ENCODE results near the gene SCAMP1.

SCAMP1 gene

DNA sequence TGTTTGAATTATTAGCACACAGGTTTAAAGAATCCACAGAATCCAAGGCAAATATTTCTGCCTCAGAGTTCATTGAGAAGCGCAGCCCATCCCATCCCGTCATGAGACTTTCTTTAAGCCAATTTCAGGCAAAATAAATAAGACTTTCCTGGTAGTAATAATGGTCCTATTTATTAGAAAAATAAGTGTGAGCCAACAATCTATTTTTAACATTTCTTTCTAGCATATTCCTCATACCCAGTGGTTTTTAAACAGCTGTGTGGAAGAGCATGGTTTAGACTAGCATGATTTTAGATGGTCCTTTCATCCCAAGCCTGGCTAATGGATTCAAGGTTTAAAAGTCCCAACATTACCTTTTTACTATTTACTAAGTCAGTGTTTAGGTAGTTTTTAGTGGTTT is 125.8 kb downstream of the SCAMP1 start:
- Histone ChIP-seq H3K27ac (ENCODE audit: insufficient read depth, low read length, poor library complexity, severe bottlenecking) (no peak overlapping the region), H3K4me1 (ENCODE audit: control insufficient read depth, insufficient read depth, low read length, poor library complexity, severe bottlenecking) (no peaks in the 10 kb centered on the region), H3K27me3 (replicated peaks; ENCODE audit: control insufficient read depth, insufficient read depth, low read length, poor library complexity, severe bottlenecking) (no peaks in the 10 kb centered on the region), H3K36me3 (ENCODE audit: control insufficient read depth, insufficient read depth, low read length) (no peaks in the 10 kb centered on the region), H3K9me3 (ENCODE audit: control insufficient read depth, low read length) (no peaks in the 10 kb centered on the region), H3K4me3 (ENCODE audit: insufficient read depth, low read depth, low read length, poor library complexity, severe bottlenecking) (no peak overlapping the region)
- DNase-seq = no peak

DNA sequence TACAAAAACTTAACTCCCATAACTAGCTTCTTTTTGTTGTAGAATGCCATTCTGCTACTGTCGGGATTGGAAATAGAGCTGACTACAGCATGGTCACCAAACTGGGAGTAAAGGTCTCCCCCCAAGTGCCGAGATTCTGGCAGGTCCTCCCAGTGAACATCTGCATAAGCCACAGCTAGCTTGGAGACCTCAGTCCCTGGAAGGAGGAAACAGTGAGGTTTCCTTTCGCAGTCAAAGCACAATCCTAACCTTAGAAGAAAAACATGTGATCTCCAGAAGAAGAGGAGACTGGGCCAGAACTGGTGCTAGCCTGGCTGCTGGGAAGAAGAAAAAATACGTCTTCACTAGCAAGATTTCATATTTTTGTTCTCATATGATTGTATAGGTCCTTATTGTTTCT is 127.4 kb downstream of the SCAMP1 start:
- Histone ChIP-seq H3K27ac (ENCODE audit: insufficient read depth, low read length, poor library complexity, severe bottlenecking) (no peak overlapping the region), H3K36me3 (ENCODE audit: control insufficient read depth, insufficient read depth, low read length) (no peaks in the 10 kb centered on the region)

DNA sequence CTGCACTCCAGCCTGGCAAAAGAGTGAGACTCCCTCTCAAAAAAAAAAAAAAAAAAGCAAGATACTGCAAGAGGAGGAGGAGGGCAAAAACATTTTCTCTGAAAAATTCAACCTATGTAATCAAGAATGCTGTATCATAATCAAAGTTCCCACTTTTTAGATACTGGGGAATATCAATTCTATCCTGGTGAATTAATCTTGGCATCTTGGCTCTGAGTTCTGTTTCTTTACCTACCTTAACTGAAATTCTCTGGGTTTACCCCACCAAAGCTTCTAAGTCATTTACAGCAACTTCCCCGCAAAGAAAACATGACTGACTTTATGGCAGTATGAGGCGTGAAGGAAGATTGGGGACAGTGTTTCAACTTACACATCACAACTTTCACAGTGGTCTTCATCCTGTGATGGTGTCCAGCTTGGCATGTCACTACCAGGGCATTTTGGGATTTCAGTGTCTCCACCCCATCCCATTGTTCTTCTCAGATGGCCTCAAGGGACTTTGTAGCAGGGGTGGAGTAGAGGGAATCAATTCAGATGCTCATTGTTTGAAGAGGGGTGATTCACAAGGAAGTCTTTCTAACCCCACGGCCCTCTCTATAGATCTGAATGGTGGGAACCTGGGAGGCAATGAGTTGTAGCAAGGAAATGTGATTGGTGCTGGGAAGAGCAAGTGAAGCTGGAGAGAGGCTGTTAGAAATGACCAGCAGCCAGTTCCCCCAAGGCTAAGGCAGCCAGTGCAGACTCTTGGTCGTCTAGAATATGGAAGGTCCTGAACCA is 130.5 kb downstream of the SCAMP1 start:
- no peak overlapping the region for H3K4me3 ChIP-seq (ENCODE audit: insufficient read depth, low read depth, low read length, poor library complexity, severe bottlenecking)
- H3K27ac ChIP-seq (ENCODE audit: insufficient read depth, low read length, poor library complexity, severe bottlenecking) = no peak overlapping the region
- H3K36me3 ChIP-seq (ENCODE audit: control insufficient read depth, insufficient read depth, low read length) = no peaks in the 10 kb centered on the region
- no peaks in the 10 kb centered on the region for H3K4me1 ChIP-seq (ENCODE audit: control insufficient read depth, insufficient read depth, low read length, poor library complexity, severe bottlenecking)
- no peaks in the 10 kb centered on the region for H3K27me3 ChIP-seq (replicated peaks; ENCODE audit: control insufficient read depth, insufficient read depth, low read length, poor library complexity, severe bottlenecking)
- no peaks in the 10 kb centered on the region for H3K9me3 ChIP-seq (ENCODE audit: control insufficient read depth, low read length)
- DNase-seq = no peak

More for the DNA sequence above, 127.4 kb downstream of the SCAMP1 start:
- H3K9me3 ChIP-seq (ENCODE audit: control insufficient read depth, low read length) = no peaks in the 10 kb centered on the region
- DNase-seq = no peak
- no peaks in the 10 kb centered on the region for H3K27me3 ChIP-seq (replicated peaks; ENCODE audit: control insufficient read depth, insufficient read depth, low read length, poor library complexity, severe bottlenecking)
- H3K4me1 ChIP-seq (ENCODE audit: control insufficient read depth, insufficient read depth, low read length, poor library complexity, severe bottlenecking) = no peaks in the 10 kb centered on the region
- no peak overlapping the region for H3K4me3 ChIP-seq (ENCODE audit: insufficient read depth, low read depth, low read length, poor library complexity, severe bottlenecking)

DNA sequence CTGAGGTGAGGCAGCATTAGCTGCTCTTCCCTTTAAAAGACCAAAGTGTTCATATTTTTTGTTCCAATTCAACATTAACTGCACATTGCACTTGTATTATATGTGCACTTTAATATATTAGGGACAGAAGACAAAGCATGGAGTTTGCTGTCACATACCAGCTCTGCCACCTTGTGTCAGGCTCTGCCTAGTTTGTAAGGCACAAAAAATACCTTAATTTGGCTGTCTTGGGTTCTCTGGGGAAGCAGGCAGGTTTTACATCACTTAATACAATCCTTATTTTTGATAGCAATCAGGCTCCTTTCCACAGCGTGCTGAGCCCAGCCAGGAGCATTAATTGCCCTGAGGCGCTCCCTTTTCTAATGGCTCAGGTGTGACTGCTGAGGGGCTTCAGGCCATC is 131.8 kb downstream of the SCAMP1 start:
- Histone ChIP-seq H3K9me3 (ENCODE audit: control insufficient read depth, low read length) (no peaks in the 10 kb centered on the region), H3K4me1 (ENCODE audit: control insufficient read depth, insufficient read depth, low read length, poor library complexity, severe bottlenecking) (no peaks in the 10 kb centered on the region), H3K36me3 (ENCODE audit: control insufficient read depth, insufficient read depth, low read length) (no peaks in the 10 kb centered on the region), H3K4me3 (ENCODE audit: insufficient read depth, low read depth, low read length, poor library complexity, severe bottlenecking) (no peak overlapping the region), H3K27ac (ENCODE audit: insufficient read depth, low read length, poor library complexity, severe bottlenecking) (no peak overlapping the region), H3K27me3 (replicated peaks; ENCODE audit: control insufficient read depth, insufficient read depth, low read length, poor library complexity, severe bottlenecking) (no peaks in the 10 kb centered on the region)
- no peak for DNase-seq

DNA sequence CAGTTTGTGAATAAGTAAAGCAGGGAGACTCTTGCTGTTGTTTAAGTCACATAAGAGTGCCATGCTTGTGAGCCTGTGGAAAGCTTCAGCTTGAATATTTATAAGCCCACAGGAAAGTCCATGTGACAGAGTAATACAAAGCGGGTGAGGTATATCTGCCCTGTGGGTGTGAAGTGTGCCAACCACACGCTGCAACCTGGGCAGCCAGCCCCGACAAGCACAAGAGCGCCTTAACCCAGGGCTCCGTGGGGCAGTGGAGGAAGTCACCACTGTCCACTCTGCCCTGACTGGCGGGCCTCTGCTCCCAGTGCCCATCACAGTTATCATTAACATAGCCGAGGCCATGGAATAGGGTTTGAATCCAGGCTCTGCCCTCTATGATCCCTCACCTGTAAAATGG is 132.2 kb downstream of the SCAMP1 start:
- no peak for DNase-seq
- Histone ChIP-seq H3K4me3 (ENCODE audit: insufficient read depth, low read depth, low read length, poor library complexity, severe bottlenecking) (no peak overlapping the region), H3K36me3 (ENCODE audit: control insufficient read depth, insufficient read depth, low read length) (no peaks in the 10 kb centered on the region), H3K9me3 (ENCODE audit: control insufficient read depth, low read length) (no peaks in the 10 kb centered on the region), H3K27me3 (replicated peaks; ENCODE audit: control insufficient read depth, insufficient read depth, low read length, poor library complexity, severe bottlenecking) (no peaks in the 10 kb centered on the region), H3K27ac (ENCODE audit: insufficient read depth, low read length, poor library complexity, severe bottlenecking) (no peak overlapping the region), H3K4me1 (ENCODE audit: control insufficient read depth, insufficient read depth, low read length, poor library complexity, severe bottlenecking) (no peaks in the 10 kb centered on the region)

DNA sequence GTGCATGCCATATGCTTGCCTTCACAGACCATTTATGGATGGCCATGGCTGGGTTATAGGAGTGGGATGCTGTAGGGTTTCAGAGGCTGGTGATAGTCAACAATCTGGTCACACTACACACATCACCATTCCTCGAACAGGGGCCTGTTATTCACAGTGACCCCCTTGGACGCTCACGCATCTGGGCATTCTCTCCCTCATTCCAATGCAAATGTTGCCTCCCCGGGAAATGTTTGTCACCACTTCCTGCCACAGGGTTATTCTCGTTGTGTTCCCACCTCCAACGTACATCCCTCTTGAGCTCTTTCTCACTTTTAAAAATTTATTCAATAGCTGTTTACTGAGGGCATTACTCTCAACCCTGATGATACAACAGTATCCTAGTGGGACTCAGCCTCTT is 135.4 kb downstream of the SCAMP1 start:
- no peak for DNase-seq
- H3K36me3 ChIP-seq (ENCODE audit: control insufficient read depth, insufficient read depth, low read length) = no peaks in the 10 kb centered on the region
- H3K27ac ChIP-seq (ENCODE audit: insufficient read depth, low read length, poor library complexity, severe bottlenecking) = no peak overlapping the region
- no peaks in the 10 kb centered on the region for H3K27me3 ChIP-seq (replicated peaks; ENCODE audit: control insufficient read depth, insufficient read depth, low read length, poor library complexity, severe bottlenecking)
- no peaks in the 10 kb centered on the region for H3K4me1 ChIP-seq (ENCODE audit: control insufficient read depth, insufficient read depth, low read length, poor library complexity, severe bottlenecking)
- H3K9me3 ChIP-seq (ENCODE audit: control insufficient read depth, low read length) = no peaks in the 10 kb centered on the region
- H3K4me3 ChIP-seq (ENCODE audit: insufficient read depth, low read depth, low read length, poor library complexity, severe bottlenecking) = no peak overlapping the region

DNA sequence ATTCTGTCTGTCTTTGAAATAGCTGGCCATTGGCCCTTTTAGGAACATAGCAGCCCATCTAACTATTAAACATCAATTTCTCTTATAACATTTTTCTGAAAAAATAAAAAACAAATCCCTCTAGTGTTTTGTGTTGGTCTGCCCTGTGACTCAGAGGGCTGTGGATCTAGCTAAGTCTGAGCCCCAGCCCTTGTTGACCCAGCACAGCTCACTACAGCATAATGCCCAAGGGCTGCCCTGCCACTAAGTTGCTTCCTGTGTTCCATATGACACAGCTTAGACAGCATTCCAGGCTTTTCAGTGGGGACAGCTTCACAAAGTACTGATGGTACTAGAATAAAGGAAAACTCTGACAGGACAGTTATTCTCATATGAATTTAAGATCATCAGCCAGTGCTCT is 136.0 kb downstream of the SCAMP1 start:
- Histone ChIP-seq H3K9me3 (ENCODE audit: control insufficient read depth, low read length) (no peaks in the 10 kb centered on the region), H3K27me3 (replicated peaks; ENCODE audit: control insufficient read depth, insufficient read depth, low read length, poor library complexity, severe bottlenecking) (peaks cover 3% of the 10 kb centered on the region), H3K36me3 (ENCODE audit: control insufficient read depth, insufficient read depth, low read length) (no peaks in the 10 kb centered on the region), H3K4me3 (ENCODE audit: insufficient read depth, low read depth, low read length, poor library complexity, severe bottlenecking) (no peak overlapping the region), H3K27ac (ENCODE audit: insufficient read depth, low read length, poor library complexity, severe bottlenecking) (no peak overlapping the region), H3K4me1 (ENCODE audit: control insufficient read depth, insufficient read depth, low read length, poor library complexity, severe bottlenecking) (no peaks in the 10 kb centered on the region)
- DNase-seq = no peak

DNA sequence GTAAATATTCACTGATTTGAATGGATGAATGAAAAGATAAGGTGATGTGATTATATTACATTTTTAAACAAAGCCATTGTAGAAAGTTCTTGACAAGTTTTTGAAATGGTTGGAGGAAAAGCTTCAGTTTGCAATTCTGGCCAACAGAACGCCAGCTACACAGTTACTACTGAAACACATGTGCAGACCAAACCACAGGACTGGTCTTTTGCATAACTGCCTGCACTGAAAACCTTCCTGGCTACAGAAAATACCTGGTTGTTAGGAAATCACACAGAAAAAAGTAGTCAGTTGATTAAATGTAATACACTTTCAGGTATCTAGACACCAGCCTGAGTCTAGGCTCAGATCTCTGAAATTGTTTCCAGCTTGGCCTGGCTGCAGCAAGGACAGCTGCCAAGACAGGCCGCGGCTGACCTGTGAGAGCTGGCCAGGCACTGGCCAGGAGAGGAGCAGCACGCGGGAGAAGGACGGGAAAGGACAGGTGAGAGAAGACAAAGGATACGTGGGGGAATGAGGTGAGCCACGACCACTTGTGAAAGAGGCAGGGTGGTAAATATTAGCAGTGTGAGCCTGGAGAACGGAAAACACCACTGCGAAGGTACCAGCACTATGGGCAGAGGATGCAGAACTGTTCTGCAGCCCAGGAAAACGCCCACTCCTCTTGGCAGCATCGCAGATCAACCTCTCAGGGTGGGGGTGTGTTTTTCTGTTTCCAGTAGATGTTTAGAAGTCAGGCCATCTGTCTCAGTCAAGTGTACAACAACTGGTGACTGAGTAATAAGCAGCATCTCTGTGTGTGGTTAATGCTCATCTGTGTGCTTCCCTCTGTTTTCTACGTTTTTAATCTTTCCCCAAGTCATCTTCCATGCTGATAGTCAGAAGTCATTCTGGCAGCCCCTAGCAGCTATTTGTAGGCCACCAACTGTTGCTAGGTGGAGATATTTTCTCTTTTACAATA is 137.4 kb downstream of the SCAMP1 start:
- H3K9me3 ChIP-seq (ENCODE audit: control insufficient read depth, low read length) = no peaks in the 10 kb centered on the region
- no peak overlapping the region for H3K27ac ChIP-seq (ENCODE audit: insufficient read depth, low read length, poor library complexity, severe bottlenecking)
- DNase-seq = no peak
- no peak overlapping the region for H3K4me3 ChIP-seq (ENCODE audit: insufficient read depth, low read depth, low read length, poor library complexity, severe bottlenecking)
- no peaks in the 10 kb centered on the region for H3K36me3 ChIP-seq (ENCODE audit: control insufficient read depth, insufficient read depth, low read length)
- H3K4me1 ChIP-seq (ENCODE audit: control insufficient read depth, insufficient read depth, low read length, poor library complexity, severe bottlenecking) = no peaks in the 10 kb centered on the region
- H3K27me3 ChIP-seq (replicated peaks; ENCODE audit: control insufficient read depth, insufficient read depth, low read length, poor library complexity, severe bottlenecking) = peaks cover 3% of the 10 kb centered on the region

DNA sequence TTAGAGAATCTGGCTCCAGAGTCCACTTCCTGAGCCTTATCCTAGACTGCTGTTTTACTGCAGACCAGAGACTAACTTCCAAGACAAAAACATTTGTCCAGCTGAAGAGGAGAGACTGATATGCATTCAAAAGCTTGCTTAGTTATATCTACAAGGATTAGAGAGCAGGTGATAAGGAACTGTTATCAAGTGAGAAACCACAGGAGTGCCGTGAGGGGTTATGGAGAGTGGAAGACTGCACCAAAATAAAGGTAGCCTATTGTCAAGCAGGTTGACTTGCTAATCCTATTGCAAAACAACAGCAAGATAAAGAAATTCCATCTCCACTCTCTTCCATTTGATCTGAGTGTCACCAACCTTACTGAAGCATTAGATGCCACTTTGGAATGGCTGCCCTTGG is 139.1 kb downstream of the SCAMP1 start:
- no peaks in the 10 kb centered on the region for H3K36me3 ChIP-seq (ENCODE audit: control insufficient read depth, insufficient read depth, low read length)
- H3K27me3 ChIP-seq (replicated peaks; ENCODE audit: control insufficient read depth, insufficient read depth, low read length, poor library complexity, severe bottlenecking) = peaks cover 3% of the 10 kb centered on the region
- H3K4me1 ChIP-seq (ENCODE audit: control insufficient read depth, insufficient read depth, low read length, poor library complexity, severe bottlenecking) = no peaks in the 10 kb centered on the region
- H3K9me3 ChIP-seq (ENCODE audit: control insufficient read depth, low read length) = no peaks in the 10 kb centered on the region
- no peak for DNase-seq
- H3K27ac ChIP-seq (ENCODE audit: insufficient read depth, low read length, poor library complexity, severe bottlenecking) = no peak overlapping the region
- H3K4me3 ChIP-seq (ENCODE audit: insufficient read depth, low read depth, low read length, poor library complexity, severe bottlenecking) = no peak overlapping the region

DNA sequence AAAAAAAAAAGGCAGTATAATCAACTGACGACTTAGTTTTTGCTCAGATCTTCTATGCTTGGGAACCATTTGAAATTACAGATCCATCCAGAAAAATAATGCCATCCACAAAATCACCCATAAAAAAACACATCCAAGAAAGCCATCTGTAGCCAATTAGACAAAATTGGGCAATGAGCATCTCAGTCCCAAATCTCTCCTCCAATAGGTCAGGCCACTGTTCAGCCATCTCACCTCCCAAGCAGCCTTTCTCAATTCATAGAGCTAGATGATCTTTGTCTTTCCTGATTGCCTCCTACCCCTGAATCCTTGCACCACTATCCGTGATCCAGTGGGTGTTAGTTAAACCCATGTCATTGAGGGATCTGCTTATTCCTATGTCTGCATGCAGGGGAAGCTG is 139.6 kb downstream of the SCAMP1 start:
- DNase-seq = no peak
- peaks cover 3% of the 10 kb centered on the region for H3K27me3 ChIP-seq (replicated peaks; ENCODE audit: control insufficient read depth, insufficient read depth, low read length, poor library complexity, severe bottlenecking)
- H3K4me3 ChIP-seq (ENCODE audit: insufficient read depth, low read depth, low read length, poor library complexity, severe bottlenecking) = no peak overlapping the region
- H3K4me1 ChIP-seq (ENCODE audit: control insufficient read depth, insufficient read depth, low read length, poor library complexity, severe bottlenecking) = no peaks in the 10 kb centered on the region
- H3K27ac ChIP-seq (ENCODE audit: insufficient read depth, low read length, poor library complexity, severe bottlenecking) = no peak overlapping the region
- no peaks in the 10 kb centered on the region for H3K9me3 ChIP-seq (ENCODE audit: control insufficient read depth, low read length)
- H3K36me3 ChIP-seq (ENCODE audit: control insufficient read depth, insufficient read depth, low read length) = no peaks in the 10 kb centered on the region

Measured in effector memory CD4-positive, alpha-beta T cell (primary cell).